ENCODE data around the gene ACOX1. TPM values are rescaled to one million over a fixed set of nuclear protein-coding genes. Genes with fewer than 3 reads are reported as not detected.

ACOX1 gene
- total RNA-seq, 1 experiment from 2014 or later: 50.2 TPM

DNA sequence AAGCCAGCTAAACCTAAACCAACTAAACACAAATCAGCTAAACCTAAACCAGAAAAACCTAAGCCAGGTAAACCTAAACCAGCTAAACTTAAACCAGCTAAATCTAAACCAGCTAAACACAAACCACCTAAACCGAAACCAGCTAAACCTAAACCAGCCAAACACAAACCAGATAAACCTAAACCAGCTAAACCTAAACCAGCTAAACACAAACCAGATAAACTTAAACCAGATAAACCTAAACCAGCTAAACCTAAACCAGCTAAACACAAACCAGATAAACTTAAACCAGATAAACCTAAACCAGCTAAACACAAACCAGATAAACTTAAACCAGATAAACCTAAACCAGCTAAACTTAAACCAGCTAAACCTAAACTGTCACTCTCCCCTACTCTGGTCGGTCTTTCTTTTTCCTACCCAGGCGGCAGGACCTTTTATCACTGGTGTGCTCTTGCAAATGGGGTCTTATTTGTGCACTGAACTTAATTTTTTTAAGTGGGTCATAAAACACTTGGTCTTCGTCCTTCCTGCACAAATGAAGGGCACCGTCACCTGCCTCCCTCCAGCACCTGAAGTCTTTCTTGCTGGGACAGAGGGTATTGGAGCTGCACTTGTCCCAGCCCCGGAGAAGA, 41.0 kb upstream of the ACOX1 start:
- H3K27me3 ChIP-seq (ENCODE audit: insufficient read depth, low read length): no peaks in the 10 kb centered on the region
- POLR2A ChIA-PET: interaction anchor here (0.6 to 1.4 kb wide), 4 partner anchors 34 to 190 kb away, joined by 3 to 5 read pairs (median 3); partner anchors contain the start of genes MRPL38 and SRP68
- H3K9ac ChIP-seq (ENCODE audit: low read length): no peak overlapping the region
- no peak overlapping the region for H3K4me2 ChIP-seq (ENCODE audit: low read length)
- no peaks in the 10 kb centered on the region for H3K9me2 ChIP-seq (ENCODE audit: insufficient read depth)
- CTCF ChIA-PET: interaction anchor here (0.8 to 1.7 kb wide), 7 partner anchors 9 to 260 kb away, joined by 3 to 7 read pairs (median 4); partner anchors contain the start of gene CDK3
- no peak overlapping the region for H3K4me3 ChIP-seq (replicated peaks in 1 of 2; ENCODE audit: low read depth in 1 of 2, low read length in 2 of 2)
- peaks cover 10% of the 10 kb centered on the region; the same call in 1 of the 2 replicates for H3K79me2 ChIP-seq (ENCODE audit: insufficient read depth, low read length)
- H3K36me3 ChIP-seq (ENCODE audit: control insufficient read depth in 1 of 2, insufficient read depth in 2 of 2, low read length in 2 of 2): peaks cover 32 to 35% of the 10 kb centered on the region in 2 experiments
- no peak for ATAC-seq
- no peak for DNase-seq (ENCODE audit: low read depth, low spot score)
- intact Hi-C loops (cut with micrococcal nuclease): no loop called here
- no peaks in the 10 kb centered on the region for H4K20me1 ChIP-seq (ENCODE audit: insufficient read depth)
- H3K4me1 ChIP-seq (ENCODE audit: control insufficient read depth in 1 of 2, insufficient read depth in 2 of 2, low read length in 2 of 2): no peaks in the 10 kb centered on the region
- RAD21 ChIA-PET (ENCODE audit: low non-redundant PET in 1 of 2, low total read pairs in 2 of 2, uncharacterized antibody in 2 of 2, unreplicated experiment in 2 of 2): interaction anchor here in 1 of 2 experiments (0.6 kb wide), 1 partner anchor 28 kb away, joined by 6 read pairs; no protein-coding TSS in a partner anchor
- no peak overlapping the region for H2AFZ ChIP-seq (ENCODE audit: low read depth, low read length, poor library complexity, severe bottlenecking)
- no peaks in the 10 kb centered on the region for H3K9me3 ChIP-seq (ENCODE audit: control insufficient read depth in 1 of 2, insufficient read depth in 1 of 2, low read depth in 1 of 2, low read length in 2 of 2)
- TF ChIP-seq SP1 (IDR thresholded peaks at IDR 0.05; ENCODE audit: low read depth) (no peak), POLR2AphosphoS5 (IDR thresholded peaks at IDR 0.05; ENCODE audit: low read depth, low read length) (no peak), FOSL1 (IDR thresholded peaks at IDR 0.05; ENCODE audit: low read depth) (no peak), SIN3A (IDR thresholded peaks at IDR 0.05; ENCODE audit: low read depth) (no peak), ZNF274 (IDR thresholded peaks at IDR 0.05; ENCODE audit: low read depth, low read length) (no peak), SRF (IDR thresholded peaks at IDR 0.05; ENCODE audit: low read depth) (no peak), POLR2A (IDR thresholded peaks at IDR 0.05; ENCODE audit: borderline replicate concordance, extremely low read depth, insufficient read depth, insufficient read length) (no peak), TCF7L2 (IDR thresholded peaks at IDR 0.05; ENCODE audit: borderline replicate concordance, extremely low read depth, insufficient read depth, insufficient read length) (no peak), EZH2 (IDR thresholded peaks at IDR 0.05) (no peak), ZFX (IDR thresholded peaks at IDR 0.05) (no peak), EGR1 (IDR thresholded peaks at IDR 0.05; ENCODE audit: low read depth) (no peak), CBX3 (IDR thresholded peaks at IDR 0.05; ENCODE audit: low read depth) (no peak)
- TF ChIP-seq, protein P1, sequence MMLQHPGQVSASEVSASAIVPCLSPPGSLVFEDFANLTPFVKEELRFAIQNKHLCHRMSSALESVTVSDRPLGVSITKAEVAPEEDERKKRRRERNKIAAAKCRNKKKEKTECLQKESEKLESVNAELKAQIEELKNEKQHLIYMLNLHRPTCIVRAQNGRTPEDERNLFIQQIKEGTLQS (IDR thresholded peaks at IDR 0.05): no peak
- TF ChIP-seq, protein P2, sequence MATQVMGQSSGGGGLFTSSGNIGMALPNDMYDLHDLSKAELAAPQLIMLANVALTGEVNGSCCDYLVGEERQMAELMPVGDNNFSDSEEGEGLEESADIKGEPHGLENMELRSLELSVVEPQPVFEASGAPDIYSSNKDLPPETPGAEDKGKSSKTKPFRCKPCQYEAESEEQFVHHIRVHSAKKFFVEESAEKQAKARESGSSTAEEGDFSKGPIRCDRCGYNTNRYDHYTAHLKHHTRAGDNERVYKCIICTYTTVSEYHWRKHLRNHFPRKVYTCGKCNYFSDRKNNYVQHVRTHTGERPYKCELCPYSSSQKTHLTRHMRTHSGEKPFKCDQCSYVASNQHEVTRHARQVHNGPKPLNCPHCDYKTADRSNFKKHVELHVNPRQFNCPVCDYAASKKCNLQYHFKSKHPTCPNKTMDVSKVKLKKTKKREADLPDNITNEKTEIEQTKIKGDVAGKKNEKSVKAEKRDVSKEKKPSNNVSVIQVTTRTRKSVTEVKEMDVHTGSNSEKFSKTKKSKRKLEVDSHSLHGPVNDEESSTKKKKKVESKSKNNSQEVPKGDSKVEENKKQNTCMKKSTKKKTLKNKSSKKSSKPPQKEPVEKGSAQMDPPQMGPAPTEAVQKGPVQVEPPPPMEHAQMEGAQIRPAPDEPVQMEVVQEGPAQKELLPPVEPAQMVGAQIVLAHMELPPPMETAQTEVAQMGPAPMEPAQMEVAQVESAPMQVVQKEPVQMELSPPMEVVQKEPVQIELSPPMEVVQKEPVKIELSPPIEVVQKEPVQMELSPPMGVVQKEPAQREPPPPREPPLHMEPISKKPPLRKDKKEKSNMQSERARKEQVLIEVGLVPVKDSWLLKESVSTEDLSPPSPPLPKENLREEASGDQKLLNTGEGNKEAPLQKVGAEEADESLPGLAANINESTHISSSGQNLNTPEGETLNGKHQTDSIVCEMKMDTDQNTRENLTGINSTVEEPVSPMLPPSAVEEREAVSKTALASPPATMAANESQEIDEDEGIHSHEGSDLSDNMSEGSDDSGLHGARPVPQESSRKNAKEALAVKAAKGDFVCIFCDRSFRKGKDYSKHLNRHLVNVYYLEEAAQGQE (IDR thresholded peaks at IDR 0.05; ENCODE audit: low read depth): no peak
- BruUV-seq (replicated peaks): no TSS peak
- no peak overlapping the region for H3K27ac ChIP-seq (ENCODE audit: low read depth, low read length)

Data from HCT116 (cell line).